Urinary bladder (tissue), 4 donors: ENCODE measurements around the gene SEPTIN1. TPM values are rescaled to one million over a fixed set of nuclear protein-coding genes. Genes with fewer than 3 reads are reported as not detected.
A peak's percentile ranks its signal among the peaks of the same experiment; 100 is the strongest.

Experiments used
- DNase-seq: peaks from one replicate; pipeline ENCODE4 v3.0.0-alpha.2; 2015; ENCODE audit errors: extremely low spot score
- H3K27ac ChIP-seq: one replicate; pipeline ENCODE4 v1.5.1; 2013; ENCODE audit warnings: low read depth, mild to moderate bottlenecking, moderate library complexity
- H3K36me3 ChIP-seq: one replicate; pipeline ENCODE4 v1.6.1; 2013; ENCODE audit warnings: mild to moderate bottlenecking, moderate library complexity; ENCODE audit not compliant: insufficient read depth
- H3K4me1 ChIP-seq: one replicate; pipeline ENCODE4 v1.6.1; 2013; ENCODE audit warnings: mild to moderate bottlenecking, moderate library complexity; ENCODE audit not compliant: insufficient read depth
- H3K4me3 ChIP-seq: one replicate; pipeline ENCODE4 v1.5.1; 2013; ENCODE audit warnings: low read depth, low read length
- WGBS: extraction: QIAGEN DNeasy Blood & Tissue Kit; methylation state at CpG from one replicate; pipeline ENCODE4 v1.1.7; 2013; 5-methylcytosine and 5-hydroxymethylcytosine counted together
- polyA plus RNA-seq: library from polyadenylated mRNA; stranded (reverse); fragments of 200-250 nt; gene quantifications from one replicate; pipeline ENCODE4 v1.2.3, GENCODE V29; 2013
- total RNA-seq: library from RNA; depleted of rRNA; stranded (reverse); fragments of >200 nt; gene quantifications from one replicate; pipeline ENCODE4 v1.2.3, GENCODE V29; 2014
- donor health status: healthy with polysubstance abuse.
- donor health status: healthy.

The SEPTIN1 gene
- 0.37 TPM for total RNA-seq
- polyA plus RNA-seq, result 3.5 TPM

GRCh38 chr16:30382111-30382881 is at the start of gene SEPTIN1:
TSS of gene SEPTIN1 (minus strand) at chr16:30382561. CDS start at chr16:30382542, 19 bp downstream.
- 65% methylated on average over 12 of the region's 12 CpGs for WGBS
- Histone ChIP-seq H3K27ac (no peak within 1 kb of the TSS), H3K4me1 (peaks cover 2% of the 10 kb centered on the region), H3K4me3 (no peak within 1 kb of the TSS), H3K36me3 (no peaks in the 10 kb centered on the region)
- DNase-seq, result no peak

- H3K36me3 ChIP-seq, result no peaks in the 10 kb centered on the region
- DNase-seq, result no peak
- 47% methylated on average over 19 of the region's 19 CpGs for WGBS
- H3K4me1 ChIP-seq, result peaks cover 5% of the 10 kb centered on the region
- H3K27ac ChIP-seq, result no peak overlapping the region
- H3K4me3 ChIP-seq, result peak overlapping the region; percentile 11
These were observed 48.1 kb upstream of the SEPTIN1 start for GRCh38 chr16:30430428-30430970.

- Histone ChIP-seq H3K27ac (peak within 1 kb of the TSS; percentile 25), H3K4me1 (peaks cover 5% of the 10 kb centered on the region), H3K36me3 (no peaks in the 10 kb centered on the region), H3K4me3 (peak within 1 kb of the TSS; percentile 52)
- peak; percentile 98 for DNase-seq
- WGBS, result under 1% methylated on average over 49 of the region's 49 CpGs
These were observed 47.5 kb upstream of the SEPTIN1 start, which contains the start of gene DCTPP1 for GRCh38 chr16:30429678-30430427. TSS of gene DCTPP1 (minus strand) at chr16:30430030. CDS start at chr16:30429980, 50 bp downstream.

GRCh38 chr16:30429418-30429677 is 47.0 kb upstream of the SEPTIN1 start:
- Histone ChIP-seq H3K4me3 (peak overlapping the region; percentile 52), H3K27ac (no peak overlapping the region), H3K4me1 (peaks cover 5% of the 10 kb centered on the region), H3K36me3 (no peaks in the 10 kb centered on the region)
- no peak for DNase-seq
- WGBS, result 3% methylated on average over 11 of the region's 11 CpGs

- 95% methylated on average over 4 of the region's 4 CpGs for WGBS
- peaks cover 5% of the 10 kb centered on the region for H3K4me1 ChIP-seq
- H3K27ac ChIP-seq, result no peak overlapping the region
- no peak for DNase-seq
- no peaks in the 10 kb centered on the region for H3K36me3 ChIP-seq
- H3K4me3 ChIP-seq, result no peak overlapping the region
These were observed 45.7 kb upstream of the SEPTIN1 start for GRCh38 chr16:30428055-30428454.

- no peak for DNase-seq
- no peak overlapping the region for H3K27ac ChIP-seq
- no peaks in the 10 kb centered on the region for H3K4me1 ChIP-seq
- H3K4me3 ChIP-seq, result no peak overlapping the region
- H3K36me3 ChIP-seq, result no peaks in the 10 kb centered on the region
- 76% methylated on average over 5 of the region's 5 CpGs for WGBS
These were observed 38.6 kb upstream of the SEPTIN1 start for GRCh38 chr16:30421010-30421409.

- WGBS, result 61% methylated on average over 31 of the region's 31 CpGs
- Histone ChIP-seq H3K4me1 (no peaks in the 10 kb centered on the region), H3K36me3 (no peaks in the 10 kb centered on the region), H3K27ac (peak overlapping the region; percentile 65), H3K4me3 (peak overlapping the region; percentile 67)
- no peak for DNase-seq
These were observed 36.2 kb upstream of the SEPTIN1 start for GRCh38 chr16:30418350-30419181.

- 1% methylated on average over 140 of the region's 140 CpGs for WGBS
- no peaks in the 10 kb centered on the region for H3K36me3 ChIP-seq
- peak overlapping the region; percentile 67 for H3K4me3 ChIP-seq
- H3K27ac ChIP-seq, result peak overlapping the region; percentile 65
- H3K4me1 ChIP-seq, result no peaks in the 10 kb centered on the region
- no peak for DNase-seq
These were observed 35.4 kb upstream of the SEPTIN1 start for GRCh38 chr16:30417529-30418349.

GRCh38 chr16:30416624-30417528 is 34.5 kb upstream of the SEPTIN1 start:
- Histone ChIP-seq H3K4me1 (no peaks in the 10 kb centered on the region), H3K27ac (peak overlapping the region; percentile 60), H3K4me3 (peak overlapping the region; percentile 67), H3K36me3 (no peaks in the 10 kb centered on the region)
- DNase-seq, result no peak
- 61% methylated on average over 18 of the region's 18 CpGs for WGBS

- Histone ChIP-seq H3K36me3 (no peaks in the 10 kb centered on the region), H3K27ac (no peak overlapping the region), H3K4me1 (no peaks in the 10 kb centered on the region), H3K4me3 (no peak overlapping the region)
- no peak for DNase-seq
- 89% methylated on average over 4 of the region's 4 CpGs for whole genome bisulfite sequencing
These were observed 33.8 kb upstream of the SEPTIN1 start for GRCh38 chr16:30416047-30416603.

- Histone ChIP-seq H3K4me1 (no peaks in the 10 kb centered on the region), H3K27ac (no peak overlapping the region), H3K36me3 (no peaks in the 10 kb centered on the region), H3K4me3 (no peak overlapping the region)
- whole genome bisulfite sequencing, result 87% methylated on average over 5 of the region's 5 CpGs
- no peak for DNase-seq
These were observed 31.8 kb upstream of the SEPTIN1 start for GRCh38 chr16:30414159-30414558.
